ENCODE measurements around the gene ACSL6. TPM values are rescaled to one million over a fixed set of nuclear protein-coding genes. Genes with fewer than 3 reads are reported as not detected.

The ACSL6 gene
- total and polyA plus RNA-seq, 10 of the 15 experiments (the other 5 are each of a cell fraction or from before 2014, with no cell fraction given): 0.06 to 0.53 TPM; not detected in 8

GRCh38 chr5:132003982-132004381 is 7.5 kb downstream of the ACSL6 start:
- Histone ChIP-seq H3K4me3 (no peak overlapping the region), H3K27me3 (replicated peaks in 1 of 2; ENCODE audit: control insufficient read depth in 2 of 2, insufficient read depth in 2 of 2, low read length in 1 of 2) (peaks cover 0 to 3% of the 10 kb centered on the region in 2 experiments; a peak in 2 of 4 replicates), H3K27ac (ENCODE audit: control insufficient read depth, insufficient read depth) (no peak overlapping the region), H3K4me2 (ENCODE audit: control insufficient read depth, insufficient read depth) (no peak overlapping the region), H2AFZ (ENCODE audit: control insufficient read depth, low read depth, low read length) (no peak overlapping the region), H3K4me1 (ENCODE audit: control insufficient read depth, insufficient read depth, low read length) (no peaks in the 10 kb centered on the region; the same call in 1 of the 2 replicates), H3K9ac (ENCODE audit: control insufficient read depth, insufficient read depth, low read length) (no peak overlapping the region), H4K20me1 (ENCODE audit: control insufficient read depth, insufficient read depth) (no peaks in the 10 kb centered on the region), H3K9me3 (replicated peaks; ENCODE audit: control insufficient read depth, insufficient read depth, low read length) (no peaks in the 10 kb centered on the region), H3K36me3 (ENCODE audit: control insufficient read depth in 2 of 2, insufficient read depth in 2 of 2, low read length in 1 of 2) (no peaks in the 10 kb centered on the region), H3K79me2 (ENCODE audit: control insufficient read depth, insufficient read depth, low read length) (no peaks in the 10 kb centered on the region)
- no peak for DNase-seq (ENCODE audit: low read depth, low spot score)
- RAD21 ChIA-PET (ENCODE audit: unreplicated experiment): no interaction called here
- ATAC-seq: no peak
- SMC1A ChIA-PET (ENCODE audit: uncharacterized antibody, unreplicated experiment): interaction anchor here (0.6 kb wide), 1 partner anchor 396 kb away, joined by 3 read pairs; no protein-coding TSS in a partner anchor
- intact Hi-C loops (cut with micrococcal nuclease; ENCODE audit: unreplicated experiment): no loop called here
- TF ChIP-seq E2F4 (IDR thresholded peaks at IDR 0.05; ENCODE audit: low read depth, low read length) (no peak), HDAC6 (IDR thresholded peaks at IDR 0.05; ENCODE audit: unreplicated experiment) (no peak), EED (IDR thresholded peaks at IDR 0.05; ENCODE audit: low read depth) (no peak), PBX3 (IDR thresholded peaks at IDR 0.05; ENCODE audit: insufficient replicate concordance, low read depth, low read length) (no peak), NFYB (IDR thresholded peaks at IDR 0.05; ENCODE audit: insufficient read depth, low read depth, low read length) (no peak), NFIC (IDR thresholded peaks at IDR 0.05; ENCODE audit: low read depth, low read length) (no peak), SPI1 (IDR thresholded peaks at IDR 0.05; ENCODE audit: borderline replicate concordance, insufficient read depth, low read depth, low read length) (no peak), ZNF207 (IDR thresholded peaks at IDR 0.05; ENCODE audit: borderline replicate concordance) (no peak), ETV6 (conservative IDR thresholded peaks at IDR 0.05 in 1 of 2, IDR thresholded peaks at IDR 0.05 in 1 of 2; ENCODE audit: borderline replicate concordance in 1 of 2, low read depth in 1 of 2) (no peak), MLLT1 (IDR thresholded peaks at IDR 0.05) (no peak)
- WGBS (ENCODE audit: insufficient coverage, insufficient replicate concordance, low lambda C conversion rate, missing lambda C conversion rate): 5% methylated on average over 3 of the region's 3 CpGs
- in situ Hi-C loops (cut with MboI): loop anchor here (10.0 kb wide), 1 partner anchor 579 kb away; no protein-coding TSS in a partner anchor
- no TSS peak for BruUV-seq (replicated peaks)
- no peak for FAIRE-seq
- POLR2A ChIA-PET: no interaction called here
- CTCF ChIA-PET: no interaction called here
